ENCODE results near the gene C11orf54. TPM values are rescaled to one million over a fixed set of nuclear protein-coding genes. Genes with fewer than 3 reads are reported as not detected.

The C11orf54 gene
- total and polyA plus RNA-seq, 2 donors (not counting 3 experiments of a cell fraction or from before 2014, with no cell fraction given) = 4.2 to 18.7 TPM

DNA sequence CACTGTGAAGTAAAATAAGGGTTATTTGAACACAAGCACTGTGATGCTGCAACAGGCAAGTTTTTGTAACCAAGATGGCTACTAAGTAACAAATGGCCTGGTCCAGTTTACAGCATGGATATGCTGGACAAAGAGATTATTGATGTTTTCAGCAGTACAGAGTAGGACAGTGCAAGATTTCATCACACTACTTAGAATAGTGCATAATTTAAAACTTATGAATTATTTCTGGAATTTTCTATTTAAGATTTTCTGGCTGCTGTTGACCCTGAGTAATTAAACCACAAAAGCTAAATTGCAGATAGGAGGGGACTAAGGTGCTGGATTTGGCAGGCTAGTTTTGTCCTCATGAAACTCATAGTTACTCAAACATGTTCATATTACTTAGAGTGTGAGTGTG, 46.9 kb upstream of the C11orf54 start:
- DNase-seq (ENCODE audit: low read depth, low spot score) (no peak), FAIRE-seq (no peak)
- H3K36me3 ChIP-seq (ENCODE audit: control insufficient read depth in 2 of 2, extremely low read depth in 1 of 2, insufficient read depth in 2 of 2, low read length in 2 of 2) = peaks cover 9 to 24% of the 10 kb centered on the region in 2 experiments
- CTCF ChIA-PET = no interaction called here
- BruUV-seq (replicated peaks) = no TSS peak
- H3K79me2 ChIP-seq (ENCODE audit: control insufficient read depth, insufficient read depth, low read length) = no peaks in the 10 kb centered on the region
- no peaks in the 10 kb centered on the region for H4K20me1 ChIP-seq (replicated peaks; ENCODE audit: control insufficient read depth, extremely low read depth, insufficient read depth, low read length)
- intact Hi-C loops (cut with micrococcal nuclease) = no loop called here
- POLR2A ChIA-PET = no interaction called here
- H3K4me1 ChIP-seq (ENCODE audit: control insufficient read depth, extremely low read depth, insufficient read depth, low read length) = no peaks in the 10 kb centered on the region
- H3K9me3 ChIP-seq (replicated peaks; ENCODE audit: control insufficient read depth, insufficient read depth, low read length) = no peaks in the 10 kb centered on the region
- H3K27ac ChIP-seq (ENCODE audit: insufficient read depth, low read depth, low read length) = no peak overlapping the region
- TF ChIP-seq POLR2A (IDR thresholded peaks at IDR 0.05; ENCODE audit: low read depth, low read length) = no peak
- TF ChIP-seq POLR2AphosphoS5 (IDR thresholded peaks at IDR 0.05; ENCODE audit: insufficient read depth, low read depth, low read length) = no peak
- TF ChIP-seq JUN (IDR thresholded peaks at IDR 0.05; ENCODE audit: borderline replicate concordance, insufficient read depth, insufficient read length, low read depth) = no peak
- TF ChIP-seq MYC (IDR thresholded peaks at IDR 0.05; ENCODE audit: low read depth, low read length) = no peak
- no peak for TF ChIP-seq CTCF (IDR thresholded peaks at IDR 0.05; ENCODE audit: extremely low read depth in 1 of 2, insufficient read depth in 1 of 2, low read depth in 1 of 2, low read length in 2 of 2)
- TF ChIP-seq FOS (IDR thresholded peaks at IDR 0.05; ENCODE audit: borderline replicate concordance, insufficient read depth, low read length) = no peak
- TF ChIP-seq, protein P1, sequence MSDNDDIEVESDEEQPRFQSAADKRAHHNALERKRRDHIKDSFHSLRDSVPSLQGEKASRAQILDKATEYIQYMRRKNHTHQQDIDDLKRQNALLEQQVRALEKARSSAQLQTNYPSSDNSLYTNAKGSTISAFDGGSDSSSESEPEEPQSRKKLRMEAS (IDR thresholded peaks at IDR 0.05; ENCODE audit: insufficient read depth, insufficient read length) = no peak
- no peak for TF ChIP-seq EZH2 (IDR thresholded peaks at IDR 0.05; ENCODE audit: borderline replicate concordance, low read depth, low read length, severe bottlenecking)
- TF ChIP-seq GATA2 (IDR thresholded peaks at IDR 0.05; ENCODE audit: insufficient read depth, insufficient read length, low read depth, low read length) = no peak
- no peak overlapping the region for H3K4me2 ChIP-seq (ENCODE audit: insufficient read depth, low read length)
- no peak overlapping the region for H3K9ac ChIP-seq (replicated peaks; ENCODE audit: extremely low read depth, insufficient read depth, low read length)
- dilution Hi-C loops (cut with MboI; ENCODE audit: extremely low pct_ligation_motif_present, low sequenced_read_pairs) = no loop called here
- no peak overlapping the region for H2AFZ ChIP-seq (ENCODE audit: low read depth, low read length)
- H3K4me3 ChIP-seq (replicated peaks in 1 of 3; ENCODE audit: insufficient read depth in 1 of 3, low read depth in 1 of 3, low read length in 3 of 3) = no peak overlapping the region
- no peaks in the 10 kb centered on the region for H3K27me3 ChIP-seq (ENCODE audit: control insufficient read depth in 2 of 2, insufficient read depth in 2 of 2, low read length in 2 of 2)
- H3K9me1 ChIP-seq (replicated peaks; ENCODE audit: control insufficient read depth, extremely low read depth, insufficient read depth, low read length) = no peaks in the 10 kb centered on the region
